Testis (tissue), 3 donors: ENCODE results near the gene TMC1. TPM values are rescaled to one million over a fixed set of nuclear protein-coding genes. Genes with fewer than 3 reads are reported as not detected.

Experiments used
- DNase-seq: peaks from one replicate; pipeline ENCODE4 v3.0.0-alpha.2; 2019
- H3K27ac ChIP-seq, 2 donors: fragments of 200-600 bp; sonication (generic); one replicate each; pipeline ENCODE4 v1.5.1; 2019
- H3K27me3 ChIP-seq: fragments of 200-600 bp; sonication (generic); one replicate; pipeline ENCODE4 v1.5.1; 2019
- H3K36me3 ChIP-seq: fragments of 200-600 bp; sonication (generic); one replicate; pipeline ENCODE4 v1.5.1; 2017; ENCODE audit warnings: low read depth; ENCODE audit errors: missing control alignments
- H3K4me1 ChIP-seq: fragments of 200-600 bp; sonication (generic); one replicate; pipeline ENCODE4 v1.5.1; 2019
- H3K4me3 ChIP-seq, 2 donors: fragments of 200-600 bp; sonication (generic); one replicate each; pipeline ENCODE4 v1.5.1; 2017 to 2019
- H3K9me3 ChIP-seq: fragments of 200-600 bp; sonication (generic); one replicate; pipeline ENCODE4 v1.5.1; 2017
- POLR2A ChIP-seq: fragments of 450-650 bp; IDR thresholded peaks from one replicate; pipeline ENCODE4 v1.6.1; 2017; ENCODE audit warnings: antibody characterized with exemption, mild to moderate bottlenecking, moderate library complexity
- WGBS, 2 donors: methylation state at CpG; one replicate each; pipeline ENCODE4 v1.1.5; 2018; 5-methylcytosine and 5-hydroxymethylcytosine counted together
- intact Hi-C: fragments of 100-400 bp; cut with DNase I; formaldehyde crosslinking; loops from one replicate; pipeline ENCODE4 v1.15.1; 2023; ENCODE audit warnings: low total_unique reads
- polyA plus RNA-seq: library from polyadenylated mRNA; stranded (reverse); fragments of 350-450 nt; fragmentation: Illumina TruSeq; extraction: RNeasy Lipid Tissue Mini Kit (QIAGEN cat#74804); gene quantifications from one replicate; pipeline ENCODE4 v1.2.3, GENCODE V29; 2014; ENCODE audit warnings: low read depth, low replicate concordance; ENCODE audit not compliant: insufficient read depth
- total RNA-seq, 2 donors: library from RNA; depleted of rRNA; stranded (reverse); fragments of >200 nt; gene quantifications; one replicate each; pipeline ENCODE4 v1.2.3, GENCODE V29; 2016
- TF ChIP-seq, protein P1 (sequence below), 3 experiments: fragments of 450-650 bp in 2 of 3; fragments of 200-600 bp in 1 of 3; sonication (generic) in 1 of 3; IDR thresholded peaks; one replicate each; pipeline ENCODE4 v1.5.1; 2016 to 2019; ENCODE audit warnings: antibody characterized with exemption in 3 of 3, mild to moderate bottlenecking in 2 of 3, moderate library complexity in 1 of 3

TMC1 gene
- total and polyA plus RNA-seq, 3 donors from 2014 or later = 2.0 to 5.4 (median 3.0) TPM

DNA sequence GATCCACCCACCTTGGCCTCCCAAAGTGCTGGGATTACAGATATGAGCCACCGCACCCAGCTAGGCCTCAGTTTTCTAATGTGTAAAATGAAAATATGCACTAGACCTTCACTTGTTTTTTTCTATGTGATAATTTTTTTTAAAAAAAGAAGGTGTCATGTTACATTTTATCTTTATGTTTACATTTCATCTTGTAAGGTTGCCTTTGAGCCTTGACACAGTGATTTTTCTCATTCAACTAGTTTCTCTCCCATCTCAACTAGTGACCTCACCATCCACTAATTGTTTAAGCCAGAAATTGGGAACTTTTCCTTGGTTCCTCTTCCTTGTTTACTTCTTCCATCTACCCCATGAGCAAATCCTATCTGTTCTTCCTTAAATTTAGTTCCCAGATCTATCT lies 21.5 kb downstream of the TMC1 start:
- no peak for DNase-seq
- TF ChIP-seq, protein P1, sequence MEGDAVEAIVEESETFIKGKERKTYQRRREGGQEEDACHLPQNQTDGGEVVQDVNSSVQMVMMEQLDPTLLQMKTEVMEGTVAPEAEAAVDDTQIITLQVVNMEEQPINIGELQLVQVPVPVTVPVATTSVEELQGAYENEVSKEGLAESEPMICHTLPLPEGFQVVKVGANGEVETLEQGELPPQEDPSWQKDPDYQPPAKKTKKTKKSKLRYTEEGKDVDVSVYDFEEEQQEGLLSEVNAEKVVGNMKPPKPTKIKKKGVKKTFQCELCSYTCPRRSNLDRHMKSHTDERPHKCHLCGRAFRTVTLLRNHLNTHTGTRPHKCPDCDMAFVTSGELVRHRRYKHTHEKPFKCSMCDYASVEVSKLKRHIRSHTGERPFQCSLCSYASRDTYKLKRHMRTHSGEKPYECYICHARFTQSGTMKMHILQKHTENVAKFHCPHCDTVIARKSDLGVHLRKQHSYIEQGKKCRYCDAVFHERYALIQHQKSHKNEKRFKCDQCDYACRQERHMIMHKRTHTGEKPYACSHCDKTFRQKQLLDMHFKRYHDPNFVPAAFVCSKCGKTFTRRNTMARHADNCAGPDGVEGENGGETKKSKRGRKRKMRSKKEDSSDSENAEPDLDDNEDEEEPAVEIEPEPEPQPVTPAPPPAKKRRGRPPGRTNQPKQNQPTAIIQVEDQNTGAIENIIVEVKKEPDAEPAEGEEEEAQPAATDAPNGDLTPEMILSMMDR (IDR thresholded peaks at IDR 0.05) = no peak
- intact Hi-C loops = no loop called here
- Histone ChIP-seq H3K36me3 (no peaks in the 10 kb centered on the region), H3K9me3 (no peaks in the 10 kb centered on the region), H3K4me1 (no peaks in the 10 kb centered on the region), H3K27me3 (no peaks in the 10 kb centered on the region), H3K4me3 (no peak overlapping the region), H3K27ac (no peak overlapping the region)
- WGBS, 2 donors = 85 to 86% methylated on average over 1 of the region's 1 CpG

DNA sequence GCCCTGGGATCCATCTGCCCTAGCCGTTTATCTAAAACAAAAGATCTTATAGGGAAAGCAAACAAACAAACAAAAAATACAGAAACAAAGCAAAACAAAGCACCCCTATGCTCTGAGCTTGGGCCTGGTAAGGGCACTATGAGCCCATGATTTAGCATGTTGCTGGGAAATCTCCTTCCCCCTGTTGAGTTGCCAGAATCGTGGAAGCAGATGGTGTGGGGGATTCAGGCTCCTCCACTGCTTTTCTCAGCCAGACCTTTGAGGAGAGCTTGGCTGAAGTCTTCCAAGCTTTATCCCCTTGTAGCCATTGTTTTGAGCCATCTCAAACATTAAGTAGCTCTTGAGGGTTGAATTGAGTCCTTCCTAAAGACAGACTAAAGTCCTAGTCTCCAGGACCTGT lies 29.9 kb downstream of the TMC1 start:
- no peak for DNase-seq
- H3K36me3 ChIP-seq = no peaks in the 10 kb centered on the region
- H3K4me3 ChIP-seq = no peak overlapping the region
- 70 to 79% methylated on average over 2 of the region's 2 CpGs for WGBS, 2 donors
- no peak overlapping the region for H3K27ac ChIP-seq
- TF ChIP-seq POLR2A = no peak
- TF ChIP-seq, protein P1 (IDR thresholded peaks at IDR 0.05) = no peak
- H3K27me3 ChIP-seq = no peaks in the 10 kb centered on the region
- H3K9me3 ChIP-seq = no peaks in the 10 kb centered on the region
- peaks cover 9% of the 10 kb centered on the region for H3K4me1 ChIP-seq
- intact Hi-C loops = no loop called here

DNA sequence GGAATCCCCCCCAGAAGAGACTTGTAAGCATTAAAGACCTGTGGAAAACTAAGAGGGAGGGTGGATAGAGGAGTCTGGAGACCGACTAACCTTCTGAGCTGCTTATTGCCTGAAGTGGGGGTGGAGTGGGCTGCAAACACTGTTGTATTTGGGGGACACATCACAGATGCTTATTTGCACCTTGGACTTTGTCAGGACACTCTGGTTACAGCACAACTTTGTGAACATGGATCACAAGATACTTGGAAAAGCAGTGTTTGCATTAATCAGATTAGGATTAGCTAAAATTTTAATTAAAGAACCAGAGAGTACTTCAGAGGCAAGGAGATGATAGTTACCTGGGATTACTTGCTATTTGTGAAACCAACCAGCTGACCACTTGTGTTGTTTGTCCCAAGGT lies 30.9 kb downstream of the TMC1 start:
- DNase-seq = no peak
- TF ChIP-seq, protein P1 (IDR thresholded peaks at IDR 0.05) = no peak
- TF ChIP-seq POLR2A = no peak
- WGBS, 2 donors = 38 to 92% methylated on average over 1 of the region's 1 CpG
- Histone ChIP-seq H3K27ac (no peak overlapping the region), H3K27me3 (no peaks in the 10 kb centered on the region), H3K36me3 (no peaks in the 10 kb centered on the region), H3K4me3 (no peak overlapping the region), H3K9me3 (no peaks in the 10 kb centered on the region), H3K4me1 (peaks cover 12% of the 10 kb centered on the region)
- intact Hi-C loops = no loop called here

DNA sequence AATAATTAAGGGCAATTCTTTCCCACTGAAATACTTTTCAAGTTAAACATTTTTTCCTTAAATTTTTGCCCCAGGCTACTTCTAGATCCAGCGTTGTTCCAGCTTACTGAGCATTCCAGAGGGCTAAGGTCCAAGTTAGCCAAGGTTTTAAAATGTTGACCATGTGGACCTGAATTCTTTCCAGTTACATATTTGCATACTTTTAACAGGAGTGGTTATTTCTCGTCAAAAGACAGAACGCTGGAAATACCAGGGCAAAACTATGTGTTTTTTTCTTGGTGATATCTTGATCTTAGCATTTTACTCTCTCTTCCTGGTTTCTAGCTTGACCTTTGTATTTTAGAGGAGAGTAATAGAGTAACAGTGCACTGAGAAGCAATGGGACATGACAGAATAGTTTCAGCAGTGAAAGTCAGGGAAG lies 32.8 kb downstream of the TMC1 start:
- WGBS, 2 donors = 21 to 42% methylated on average over 3 of the region's 3 CpGs
- intact Hi-C loops = no loop called here

DNA sequence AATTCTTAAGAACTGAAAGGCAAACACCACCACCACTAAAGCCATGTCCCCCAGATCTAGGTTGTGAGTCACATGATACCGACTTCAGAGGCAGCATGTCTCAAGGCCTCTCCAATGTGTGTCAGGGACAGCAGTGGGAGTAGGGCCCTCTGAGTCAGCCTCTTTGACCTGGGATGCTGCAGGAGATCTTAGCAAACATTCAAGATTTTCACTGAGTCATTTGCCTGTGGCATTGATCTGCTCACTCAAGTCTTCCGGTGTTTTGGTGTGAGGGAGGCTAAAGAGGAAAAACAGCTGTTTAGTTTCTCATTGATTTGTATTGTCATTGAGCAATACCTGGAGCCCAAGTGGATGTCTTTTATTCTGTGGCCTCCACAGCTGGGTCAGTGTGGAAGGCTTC lies 36.1 kb downstream of the TMC1 start:
- no peaks in the 10 kb centered on the region for H3K27me3 ChIP-seq
- H3K4me3 ChIP-seq = no peak overlapping the region
- H3K27ac ChIP-seq = peak overlapping the region in 1 of 2 donors; percentile 69
- H3K4me1 ChIP-seq = peaks cover 21% of the 10 kb centered on the region
- intact Hi-C loops = no loop called here
- TF ChIP-seq, protein P1 (IDR thresholded peaks at IDR 0.05) = no peak
- TF ChIP-seq POLR2A = no peak
- H3K9me3 ChIP-seq = no peaks in the 10 kb centered on the region
- 36 to 44% methylated on average over 2 of the region's 2 CpGs for whole genome bisulfite sequencing, 2 donors
- DNase-seq = peak; percentile 37
- H3K36me3 ChIP-seq = no peaks in the 10 kb centered on the region

More for the DNA sequence above, 32.8 kb downstream of the TMC1 start:
- peaks cover 21% of the 10 kb centered on the region for H3K4me1 ChIP-seq
- H3K27me3 ChIP-seq = no peaks in the 10 kb centered on the region
- H3K36me3 ChIP-seq = no peaks in the 10 kb centered on the region
- no peaks in the 10 kb centered on the region for H3K9me3 ChIP-seq
- TF ChIP-seq, protein P1 (IDR thresholded peaks at IDR 0.05) = no peak
- no peak for TF ChIP-seq POLR2A
- DNase-seq = no peak
- peak overlapping the region in 1 of 2 donors; percentile 52 for H3K27ac ChIP-seq
- H3K4me3 ChIP-seq = no peak overlapping the region
